ENCODE results near the gene SETD3.

DNA sequence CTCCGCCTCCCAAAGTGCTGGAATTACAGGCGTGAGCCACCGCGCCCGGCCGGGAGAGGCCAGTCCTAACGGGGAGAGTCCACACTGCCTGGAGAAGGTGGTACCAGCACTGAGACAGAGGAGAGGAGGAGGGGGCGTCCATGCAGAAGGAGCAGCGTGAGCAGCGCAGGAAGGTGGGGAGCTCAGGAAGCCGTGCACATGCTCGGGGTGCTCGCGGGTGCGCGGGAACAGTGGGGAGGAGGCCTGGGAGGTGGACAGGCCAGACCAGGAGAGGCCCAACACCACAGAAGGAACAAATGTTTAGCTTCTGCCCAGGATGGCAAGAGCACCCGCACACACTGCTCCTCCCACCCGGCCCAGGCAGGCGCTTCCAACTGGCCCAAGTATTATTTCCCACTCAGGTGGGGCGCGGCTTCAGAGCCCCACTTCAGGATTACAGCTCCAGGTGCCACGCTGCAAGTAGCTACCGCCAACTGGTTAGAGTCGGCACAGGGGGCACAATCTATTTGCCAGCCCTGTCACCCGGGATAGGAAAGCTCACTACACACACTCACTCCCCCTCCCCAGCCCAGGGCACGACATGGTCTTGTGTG is 127.9 kb downstream of the SETD3 start:
- no peak for TF ChIP-seq CTCF (IDR thresholded peaks at IDR 0.05)
- TF ChIP-seq EP300 (IDR thresholded peaks at IDR 0.05), result no peak
- TF ChIP-seq POLR2A (IDR thresholded peaks at IDR 0.05), result no peak
- TF ChIP-seq POLR2AphosphoS5 (IDR thresholded peaks at IDR 0.05), result no peak

All from upper lobe of left lung (tissue), 4 donors.